NCI-H510A (cell line): ENCODE results near the gene CUL3.

ENCODE experiments used
- DNase-seq: peaks from one replicate; lab custom pipeline; 2025; lab: John Stamatoyannopoulos, UW

The CUL3 gene

DNA sequence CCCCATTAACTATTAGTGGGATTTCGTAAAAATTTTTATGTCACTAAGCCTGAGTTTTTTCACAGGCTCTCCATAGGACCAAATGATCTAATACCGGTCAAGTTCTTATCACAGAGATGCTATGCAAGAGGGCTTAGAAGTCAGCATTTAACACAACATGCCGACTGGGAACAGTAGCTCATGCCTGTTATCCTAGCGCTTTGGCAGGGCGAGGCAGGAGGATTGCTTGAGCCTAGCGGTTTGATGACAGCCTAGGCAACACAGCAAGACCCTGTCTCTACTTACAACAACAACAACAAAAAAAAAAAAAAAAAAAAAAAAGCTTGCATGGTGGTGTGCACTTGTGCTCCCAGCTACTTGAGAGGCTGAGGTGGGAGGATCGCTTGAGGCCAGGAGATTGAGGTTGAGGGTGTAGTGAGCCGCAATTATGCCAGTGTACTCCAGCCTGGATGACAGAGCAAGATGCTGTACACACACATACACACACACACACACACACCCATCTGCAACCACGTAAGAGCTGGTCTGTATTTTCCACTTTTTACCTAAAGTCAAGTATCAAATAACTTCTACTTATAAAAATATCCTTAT, 115.7 kb downstream of the CUL3 start:
- no peak for DNase-seq

DNA sequence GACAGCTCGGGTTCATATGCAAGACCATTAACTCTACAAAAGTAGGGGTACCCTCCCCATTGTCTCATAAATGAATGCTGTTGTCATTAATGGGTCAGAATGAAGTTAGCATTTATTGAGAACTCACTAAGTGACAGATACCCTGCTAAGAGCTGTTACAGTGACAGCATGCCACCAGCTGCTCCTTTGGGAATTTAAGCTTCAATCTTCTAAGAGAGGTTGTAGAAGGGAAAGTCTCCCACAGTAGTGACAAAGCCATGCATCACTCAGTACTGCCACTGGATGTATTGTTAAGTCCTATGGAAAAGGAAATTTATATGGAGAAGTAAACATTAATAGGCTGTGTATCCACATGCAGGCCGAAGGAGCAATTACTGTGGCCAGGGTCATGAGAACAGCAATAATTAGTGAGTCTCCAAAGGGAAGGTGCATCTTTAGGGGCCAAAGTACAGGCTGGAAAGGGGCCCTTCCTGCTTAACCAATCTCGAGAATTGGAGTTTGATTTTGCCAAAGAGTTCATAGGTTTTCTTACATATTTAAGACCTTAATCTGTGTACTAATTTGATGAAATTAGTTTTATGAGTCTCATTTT, 118.8 kb downstream of the CUL3 start:
- DNase-seq, result no peak

DNA sequence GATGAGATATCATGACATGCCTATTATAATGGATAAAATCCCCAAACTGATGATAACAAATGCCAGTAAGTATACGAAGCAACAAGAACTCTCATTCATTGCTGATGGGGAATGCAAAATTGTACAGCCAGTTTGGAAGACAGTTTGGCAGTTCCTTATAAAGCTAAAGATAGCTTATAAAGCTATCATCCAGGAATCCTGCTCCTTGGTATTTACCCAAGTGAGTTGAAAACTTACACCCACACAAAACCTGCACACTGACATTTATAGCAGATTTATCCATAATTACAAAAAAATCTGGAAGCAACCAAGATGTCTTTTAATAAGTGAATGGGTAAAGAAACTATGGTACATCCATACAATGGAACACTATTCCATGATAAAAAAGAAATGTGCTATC, 123.8 kb downstream of the CUL3 start:
- no peak for DNase-seq

- DNase-seq, result no peak
Observed at GRCh38 chr2:224457408-224458096, 127.6 kb downstream of the CUL3 start.

GRCh38 chr2:224453892-224454291, 131.3 kb downstream of the CUL3 start:
- no peak for DNase-seq

DNA sequence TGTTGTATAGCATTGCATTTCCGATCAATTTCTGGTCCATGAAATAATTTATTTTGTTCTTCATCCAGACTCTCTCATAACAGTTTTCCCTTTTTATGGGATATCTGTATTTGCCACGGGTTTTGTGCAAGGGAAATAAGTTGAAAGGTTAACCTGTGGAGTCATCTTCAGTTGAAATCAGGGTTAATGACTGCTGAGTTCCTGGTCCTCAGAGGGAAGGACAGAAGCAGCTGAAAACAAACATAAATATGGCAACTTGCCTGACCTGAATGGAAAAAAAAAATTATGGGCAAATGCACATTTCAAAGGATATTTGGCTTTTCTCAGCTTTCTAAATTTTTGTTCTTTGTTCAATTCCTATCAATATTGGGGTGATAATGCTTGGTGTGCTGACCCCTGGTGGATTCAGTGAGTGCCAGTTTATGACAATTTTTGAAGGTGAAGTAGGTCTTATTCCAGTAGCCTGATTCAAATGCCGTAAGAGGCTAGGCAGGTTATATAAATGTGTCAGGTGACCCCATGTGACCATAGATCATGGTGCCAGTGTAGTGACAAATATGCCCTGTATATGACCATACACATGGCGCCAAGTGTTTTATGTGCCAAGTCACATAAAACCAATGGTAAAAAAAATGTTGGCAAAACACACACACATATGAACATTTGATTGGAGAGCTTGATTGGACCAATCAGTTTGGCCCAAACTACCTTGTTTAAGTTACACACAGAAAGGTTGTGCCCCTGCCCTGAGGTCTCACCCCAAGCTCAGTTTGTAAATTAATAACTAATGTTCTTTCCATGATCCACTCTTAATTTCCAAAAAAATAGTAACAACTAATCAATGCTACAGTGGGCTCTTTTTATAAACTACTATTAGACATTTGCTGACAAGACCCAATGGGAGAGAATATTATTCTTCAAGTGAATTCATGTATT, 135.7 kb downstream of the CUL3 start:
- DNase-seq, result no peak

- no peak for DNase-seq
Observed at GRCh38 chr2:224448236-224448635, 136.9 kb downstream of the CUL3 start.

DNA sequence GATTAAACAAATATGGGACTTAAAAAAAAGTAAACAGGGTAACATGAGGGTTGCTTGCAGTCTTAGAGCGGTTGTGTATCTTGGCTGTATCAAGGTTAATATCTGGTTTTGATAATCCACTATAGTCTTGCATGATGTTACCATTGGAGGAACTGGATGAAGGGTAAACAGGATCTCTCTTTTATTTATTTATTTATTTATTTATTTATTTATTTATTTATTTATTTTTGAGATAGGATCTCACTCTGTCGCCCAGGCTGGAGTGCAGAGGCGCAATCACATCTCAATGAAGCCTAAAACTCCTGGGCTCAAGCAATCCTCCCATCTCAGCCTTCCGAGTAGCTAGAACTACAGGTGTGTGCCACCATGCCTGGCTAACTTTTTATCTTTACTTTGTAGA, 140.4 kb downstream of the CUL3 start:
- DNase-seq, result no peak

DNA sequence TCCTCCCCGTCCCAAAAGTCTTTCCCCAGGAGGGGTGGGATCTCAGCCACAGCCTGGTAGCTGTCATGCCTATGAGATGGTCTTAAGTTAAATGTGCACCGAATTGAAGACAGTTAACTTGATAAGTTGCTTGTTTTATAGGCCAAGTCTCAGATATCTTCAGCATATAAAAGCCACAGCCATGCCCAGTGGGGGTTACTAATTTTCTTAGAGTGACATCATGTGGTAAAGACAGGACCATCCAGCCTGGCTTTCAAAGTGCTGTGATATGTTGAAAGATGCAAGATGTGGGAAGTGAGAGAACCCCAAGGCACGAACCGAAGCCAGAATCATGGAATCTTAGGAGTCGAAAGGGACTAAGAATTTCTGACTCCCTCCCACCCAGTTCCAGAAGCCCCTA, 141.1 kb downstream of the CUL3 start:
- no peak for DNase-seq

DNA sequence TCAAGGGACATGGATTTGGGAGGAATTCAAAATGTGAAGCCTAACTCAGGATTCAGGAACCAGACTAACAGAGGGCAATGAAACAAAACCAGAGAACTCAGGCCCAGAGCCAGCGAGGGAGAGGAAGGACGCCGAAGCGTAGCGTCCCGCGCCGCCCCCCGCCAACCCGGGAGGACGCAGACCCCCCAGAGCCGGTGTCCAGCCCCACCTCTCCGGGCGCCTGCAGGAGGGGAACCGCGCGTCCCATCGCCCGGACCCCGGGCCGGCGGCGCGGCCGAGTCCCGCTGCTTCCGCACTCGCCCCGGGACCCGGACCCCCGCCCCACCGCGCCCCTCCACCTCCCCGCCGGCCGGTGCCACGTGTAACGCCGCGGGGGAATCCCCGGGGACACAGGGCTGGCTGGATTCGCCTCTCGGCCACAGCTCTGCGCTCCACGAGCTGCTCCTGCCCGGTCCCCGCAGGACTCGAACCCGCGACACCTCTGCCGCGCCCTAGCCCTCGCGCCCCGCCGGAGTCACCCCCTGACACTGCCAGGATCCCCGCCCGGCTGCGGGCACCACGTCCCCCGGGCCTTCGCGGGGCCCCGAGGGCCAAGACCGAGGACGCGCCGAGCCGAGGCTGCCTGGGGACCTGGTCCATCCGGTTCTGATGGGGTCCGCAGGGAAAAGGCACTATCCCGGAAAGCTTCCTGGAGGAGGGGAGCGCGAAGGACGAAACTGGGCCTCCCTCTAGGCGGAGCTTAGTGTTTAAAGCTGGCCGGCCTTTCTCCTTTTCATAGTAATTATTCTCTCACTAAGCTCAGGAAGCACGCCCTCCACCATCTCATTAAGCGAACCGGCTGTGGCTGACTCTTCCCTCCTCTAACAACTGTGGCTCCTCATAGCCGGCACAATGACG, 142.8 kb downstream of the CUL3 start:
- no peak for DNase-seq

GRCh38 chr2:224440988-224441387, 144.2 kb downstream of the CUL3 start:
- no peak for DNase-seq

DNA sequence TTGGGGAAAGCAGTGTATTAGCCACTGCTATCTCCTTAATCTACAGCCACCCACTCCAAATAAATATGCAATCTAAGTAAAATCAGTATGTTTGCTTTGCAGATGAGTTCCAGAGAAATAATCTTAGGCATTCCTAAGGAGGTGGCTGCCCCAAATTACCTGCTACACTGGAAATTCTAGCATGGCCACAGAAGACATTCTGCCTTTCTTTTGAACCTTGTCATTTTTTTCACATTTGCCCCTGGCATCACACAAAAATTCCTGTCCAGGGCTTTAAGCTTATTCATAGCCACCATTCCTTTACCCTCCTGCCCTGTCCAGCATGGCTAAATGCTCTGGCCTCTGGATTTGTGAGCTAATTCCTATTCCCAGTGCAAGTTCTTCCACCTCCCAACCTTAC, 146.4 kb downstream of the CUL3 start:
- DNase-seq, result no peak

DNA sequence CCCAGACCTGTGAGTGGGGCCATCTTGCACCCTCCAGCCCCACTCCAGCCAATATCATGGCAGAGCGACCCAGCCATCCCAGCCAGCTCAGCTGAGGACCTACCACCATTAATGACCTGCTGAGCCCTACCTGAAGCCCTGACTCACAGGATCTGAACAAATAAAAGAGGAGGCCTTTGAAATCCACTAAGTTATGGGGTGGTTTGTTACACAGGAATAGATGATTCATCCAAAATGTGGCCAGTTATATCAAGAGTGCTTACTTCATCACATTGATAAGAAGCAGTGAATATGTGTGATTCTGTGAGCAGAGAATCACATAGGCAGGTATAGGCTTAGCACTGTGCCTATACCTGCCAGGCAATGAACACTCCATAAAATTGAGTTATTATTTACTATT, 148.5 kb downstream of the CUL3 start:
- DNase-seq, result no peak

DNA sequence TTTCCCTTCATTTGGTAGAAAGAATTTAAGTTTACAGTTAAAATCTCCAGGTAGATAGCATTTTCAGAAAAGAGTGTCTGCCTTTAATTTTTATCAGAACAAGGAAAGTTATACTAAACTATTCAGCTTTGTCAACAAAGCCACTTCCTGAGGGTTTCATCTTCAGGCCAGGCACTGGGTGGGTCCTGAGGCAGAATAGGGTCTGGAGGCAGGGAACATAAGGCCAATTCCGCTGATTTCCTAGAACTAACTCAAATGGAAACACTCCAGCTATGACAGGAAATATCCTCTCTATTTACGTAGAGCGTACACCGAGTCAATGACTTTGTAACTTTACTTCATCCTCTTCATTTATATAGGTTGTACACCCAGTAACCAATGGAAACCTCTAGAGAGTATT, 150.5 kb downstream of the CUL3 start:
- no peak for DNase-seq

GRCh38 chr2:224433442-224433841, 151.7 kb downstream of the CUL3 start:
- DNase-seq, result no peak

GRCh38 chr2:224432003-224432579, 153.1 kb downstream of the CUL3 start:
- no peak for DNase-seq

DNA sequence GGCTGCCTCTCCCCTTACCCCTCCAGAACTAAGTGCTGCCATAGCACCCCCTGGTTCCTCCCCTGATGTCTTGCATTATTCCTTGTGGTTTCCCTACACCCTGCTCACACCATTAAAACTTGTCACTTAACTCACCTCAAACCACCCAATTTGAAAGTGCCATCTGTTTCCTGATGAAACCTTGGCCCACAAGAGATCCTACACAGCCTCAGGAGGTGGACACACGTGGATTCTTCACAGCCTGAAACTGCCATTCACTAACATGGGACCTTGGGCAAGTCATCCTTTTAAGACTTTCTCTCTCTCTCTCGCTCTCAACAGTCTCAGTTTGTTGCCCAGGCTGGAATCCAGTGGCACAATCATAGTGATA, 155.7 kb downstream of the CUL3 start:
- no peak for DNase-seq

DNA sequence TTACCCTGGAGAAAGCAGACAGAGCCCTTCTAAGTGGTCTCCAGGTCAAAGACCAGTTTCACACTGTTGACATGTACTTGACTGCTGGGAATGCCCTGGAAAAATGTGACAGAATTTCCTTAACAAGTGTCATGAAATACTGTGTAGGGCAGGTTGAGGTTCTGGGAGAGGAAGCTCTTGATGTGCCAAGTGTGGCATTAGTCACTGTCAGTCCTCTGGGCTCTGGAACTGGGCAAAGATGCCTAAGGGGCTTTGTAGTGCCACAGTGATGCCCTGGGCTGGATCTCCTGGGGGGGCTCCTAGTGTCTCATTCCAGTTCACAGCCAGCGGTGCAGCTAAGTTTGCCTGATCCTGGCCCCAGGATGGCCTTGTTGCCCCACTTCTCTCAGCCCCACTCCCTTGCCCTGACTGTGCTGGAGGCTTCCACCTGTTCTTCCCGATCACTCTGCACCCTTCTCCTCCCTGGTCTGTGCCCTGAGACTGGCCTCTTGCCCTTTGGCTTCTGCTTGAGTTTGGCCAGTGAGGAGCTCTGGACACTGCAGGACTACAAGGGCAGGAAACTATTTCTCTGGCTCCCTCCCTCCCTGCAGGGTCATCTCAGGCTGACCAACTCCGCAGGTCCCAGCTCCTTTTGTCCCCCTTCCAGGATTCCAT, 156.2 kb downstream of the CUL3 start:
- no peak for DNase-seq

DNA sequence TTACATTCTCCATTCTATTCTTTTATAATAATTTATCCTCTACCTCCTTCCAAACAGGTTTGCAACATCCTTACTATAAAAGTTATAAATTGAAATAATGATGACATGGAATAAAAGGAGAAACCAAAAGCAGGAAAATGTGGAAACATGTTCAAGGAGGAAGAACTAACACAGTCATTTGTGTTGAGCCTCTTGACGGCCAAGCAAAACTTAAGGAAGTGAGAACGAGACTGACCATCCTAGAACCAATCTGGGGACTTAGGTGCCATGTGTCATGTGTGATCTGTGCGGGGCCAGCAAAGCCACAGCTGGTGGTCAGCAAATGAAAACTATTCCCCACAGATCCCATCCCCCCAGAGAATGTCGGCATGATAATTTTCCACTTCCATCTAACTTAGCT, 157.7 kb downstream of the CUL3 start:
- no peak for DNase-seq

GRCh38 chr2:224426656-224427055, 158.5 kb downstream of the CUL3 start:
- no peak for DNase-seq

- no peak for DNase-seq
Observed at GRCh38 chr2:224421065-224421464, 164.1 kb downstream of the CUL3 start.
